GM19452 (cell line): Measurements from ENCODE around the gene PHKA1.
"Not testable (repeated sequence)": the region's sequence is repeated elsewhere in the genome, so short reads cannot be mapped to it uniquely, and the experiment has no call there.

Experiments
- ATAC-seq: cut with Tn5 transposase; IDR thresholded peaks from one replicate; pipeline ENCODE4 v1.9.1; 2021; ENCODE audit not compliant: unreplicated experiment

The PHKA1 gene

DNA sequence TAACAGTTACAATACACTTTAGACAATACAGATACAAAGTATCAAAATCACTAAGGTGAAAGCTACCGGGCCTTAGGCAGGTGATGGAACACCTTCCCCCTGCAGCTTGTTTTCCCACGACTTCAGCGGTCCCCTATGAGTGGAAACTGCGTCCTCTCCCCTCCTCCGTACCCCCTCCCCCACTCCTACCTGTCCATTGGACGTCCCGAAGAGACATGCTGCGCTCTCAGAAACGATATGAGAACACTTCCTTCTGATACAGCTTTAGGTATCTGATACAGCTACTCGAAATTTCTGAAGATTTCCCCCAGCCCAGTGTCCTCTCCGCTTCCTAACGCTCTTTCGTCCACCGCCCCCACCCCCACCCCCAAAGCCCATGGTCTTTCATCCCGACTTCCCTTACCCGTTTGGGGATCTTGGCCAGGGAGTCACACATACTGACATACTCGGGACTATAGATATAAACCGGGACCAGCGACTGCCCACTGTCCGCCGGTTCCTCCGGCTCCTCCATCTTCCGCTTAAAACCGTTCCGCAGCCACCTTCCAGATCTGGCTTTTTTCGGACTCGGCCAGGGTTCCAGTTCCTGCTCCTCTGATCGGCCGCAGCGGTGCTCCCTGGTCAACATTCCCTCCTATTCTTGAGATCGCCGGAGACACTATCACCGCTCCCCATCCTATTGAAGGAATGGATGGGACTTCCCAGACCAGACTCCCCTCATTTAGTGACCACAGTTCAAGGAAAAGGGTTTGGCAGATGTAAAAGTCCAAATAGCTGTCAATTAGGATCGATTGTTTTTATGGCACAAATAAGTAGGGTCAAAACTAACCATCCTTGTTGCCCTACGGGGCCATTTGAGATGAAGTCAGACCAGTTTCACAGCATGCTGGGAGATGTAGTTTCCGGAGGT is 141.6 kb downstream of the PHKA1 start, which contains the start of gene HDAC8:
TSS of gene HDAC8 (minus strand) at position 596 of the 910 bp plus-strand sequence. CDS start at position 514, 82 bp downstream.
- peak; percentile 98 for ATAC-seq

DNA sequence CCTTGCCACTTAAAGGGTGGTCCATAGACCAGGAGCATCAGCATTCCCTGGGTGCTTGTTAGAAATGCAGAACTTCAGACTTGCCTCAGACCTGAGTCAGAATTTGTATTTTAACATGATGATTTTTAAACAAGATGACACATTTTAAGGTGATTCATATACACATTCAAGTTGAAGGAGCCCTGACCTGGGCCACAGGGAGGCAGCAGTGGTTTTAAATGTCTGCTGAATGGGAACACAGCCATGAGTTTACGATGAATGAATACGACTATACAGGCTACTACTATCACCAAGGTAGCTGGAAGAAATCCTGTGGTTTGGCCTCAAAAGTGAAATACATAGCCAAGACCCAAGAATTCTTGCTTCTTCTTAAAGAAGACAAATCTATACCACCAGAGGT is 144.3 kb downstream of the PHKA1 start:
- ATAC-seq, result no peak

GRCh38 chrX:72568406-72569092 is 145.6 kb downstream of the PHKA1 start:
- ATAC-seq, result no peak

DNA sequence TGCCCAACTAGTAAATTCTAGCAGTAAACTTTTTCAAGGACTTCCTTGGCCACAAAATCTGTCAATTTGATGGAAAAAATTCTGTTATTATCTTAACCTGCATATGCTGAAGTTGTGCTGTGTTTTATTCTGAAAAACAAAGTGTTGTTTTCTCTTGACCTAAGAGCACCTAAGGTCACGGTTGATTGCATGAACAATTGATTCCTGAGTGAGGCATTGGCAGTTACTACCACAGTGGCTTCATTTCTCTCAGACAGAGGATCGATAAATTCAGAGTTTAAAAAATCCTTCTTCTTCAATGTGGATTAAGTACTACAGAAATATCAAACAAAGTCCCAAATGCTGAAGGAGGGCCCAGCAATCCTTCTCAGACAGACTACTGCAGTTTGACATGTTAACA is 147.7 kb downstream of the PHKA1 start:
- ATAC-seq, result no peak

DNA sequence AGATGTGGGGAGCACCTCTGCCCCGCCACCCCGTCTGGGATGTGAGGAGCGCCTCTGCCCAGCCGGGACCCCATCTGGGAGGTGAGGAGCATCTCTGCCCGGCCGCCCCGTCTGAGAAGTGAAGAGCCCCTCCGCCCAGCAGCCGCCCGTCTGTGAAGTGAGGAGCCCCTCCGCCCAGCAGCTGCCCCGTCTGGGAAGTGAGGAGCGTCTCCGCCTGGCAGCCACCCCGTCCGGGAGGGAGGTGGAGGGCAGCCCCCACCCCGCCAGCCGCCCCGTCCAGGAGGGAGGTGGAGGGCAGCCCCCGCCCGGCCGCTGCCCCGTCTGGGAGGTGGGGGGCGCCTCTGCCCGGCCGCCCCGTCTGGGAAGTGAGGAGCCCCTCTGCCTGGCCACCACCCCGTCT is 154.5 kb downstream of the PHKA1 start:
- not testable (repeated sequence) for ATAC-seq

- no peak for ATAC-seq
These were observed 159.5 kb downstream of the PHKA1 start for GRCh38 chrX:72554448-72555140.

GRCh38 chrX:72552443-72552842 is 161.7 kb downstream of the PHKA1 start:
- not testable (repeated sequence) for ATAC-seq

- no peak for ATAC-seq
These were observed 168.1 kb downstream of the PHKA1 start for GRCh38 chrX:72545990-72546389.

DNA sequence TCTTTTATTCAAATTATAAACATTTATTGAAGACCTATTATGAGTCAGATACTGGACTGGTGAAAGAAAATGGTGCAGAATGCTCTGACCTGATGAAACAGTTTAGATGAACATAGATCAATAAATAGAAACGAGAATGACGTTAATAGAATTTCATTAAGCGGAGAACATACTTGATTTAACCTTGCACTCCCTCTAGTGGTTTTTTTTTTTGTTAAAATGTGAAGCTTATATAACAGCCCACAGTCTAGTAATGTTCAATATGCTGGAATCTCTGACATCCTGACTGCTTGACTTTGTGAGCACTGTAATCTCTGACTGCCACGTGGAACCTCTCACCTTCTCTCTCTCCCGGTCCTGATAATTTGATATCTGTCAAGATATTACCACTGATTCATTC is 173.8 kb downstream of the PHKA1 start:
- no peak for ATAC-seq

DNA sequence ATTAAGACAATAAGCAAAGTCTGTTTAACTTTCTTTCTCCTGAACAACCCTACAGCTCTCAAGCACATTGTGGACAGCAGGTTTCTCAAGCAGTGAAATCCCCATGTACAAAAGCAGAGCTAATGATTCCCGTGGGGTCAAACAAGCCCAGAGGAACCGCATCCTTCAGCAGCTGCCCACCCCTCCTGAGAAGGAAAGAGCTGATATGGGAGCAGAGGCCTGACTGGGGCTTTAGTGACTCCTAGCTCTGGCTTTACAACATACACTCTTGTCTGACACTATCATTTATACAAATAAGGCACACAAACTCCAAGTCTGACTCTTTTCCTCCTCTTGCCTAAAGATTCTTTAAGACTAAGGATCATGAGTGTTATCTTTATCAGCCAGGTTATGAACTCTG is 174.3 kb downstream of the PHKA1 start:
- no peak for ATAC-seq

- ATAC-seq, result no peak
These were observed 177.6 kb downstream of the PHKA1 start for GRCh38 chrX:72536542-72536941.

DNA sequence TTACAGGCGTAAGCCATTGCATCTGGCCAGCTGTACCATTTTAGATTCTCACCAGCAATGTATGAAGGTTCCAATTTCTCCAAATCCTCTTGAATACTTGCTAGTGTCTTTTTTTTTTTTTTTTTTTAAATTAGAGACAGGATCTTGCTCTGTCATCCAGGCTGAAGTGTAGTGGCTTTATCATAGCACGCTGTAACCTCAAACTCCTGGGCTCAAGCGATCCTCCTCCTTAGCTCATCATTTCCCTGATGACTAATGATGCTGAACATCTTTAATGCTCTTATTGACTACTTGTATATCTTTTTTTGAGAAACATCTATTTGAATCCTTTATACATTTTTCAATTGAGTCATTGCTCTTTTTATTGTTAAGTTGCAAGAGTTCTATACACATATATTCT is 181.7 kb downstream of the PHKA1 start:
- no peak for ATAC-seq
